GM12891 (cell line): ENCODE data around the gene B3GNT5.

Experiments used
- PAX5 ChIP-seq: IDR thresholded peaks from 2 replicates; pipeline ENCODE4 v1.6.1; 2011; ENCODE audit warnings: low read length, moderate library complexity, mild to moderate bottlenecking; ENCODE audit not compliant: insufficient read depth, severe bottlenecking
- POLR2A ChIP-seq: IDR thresholded peaks from 2 replicates; pipeline ENCODE4 v1.6.1; 2011; ENCODE audit warnings: low read depth, low read length, control low read depth
- POLR2AphosphoS5 ChIP-seq: IDR thresholded peaks from 2 replicates; pipeline ENCODE4 v1.6.1; 2011; ENCODE audit warnings: low read depth, low read length, control low read depth
- POU2F2 ChIP-seq: IDR thresholded peaks from 2 replicates; pipeline ENCODE4 v1.6.1; 2011; ENCODE audit warnings: low read depth, mild to moderate bottlenecking, control low read depth, low read length, moderate library complexity
- TAF1 ChIP-seq: IDR thresholded peaks from 2 replicates; pipeline ENCODE4 v1.6.1; 2011; ENCODE audit warnings: low read depth, low read length, control low read depth

DNA sequence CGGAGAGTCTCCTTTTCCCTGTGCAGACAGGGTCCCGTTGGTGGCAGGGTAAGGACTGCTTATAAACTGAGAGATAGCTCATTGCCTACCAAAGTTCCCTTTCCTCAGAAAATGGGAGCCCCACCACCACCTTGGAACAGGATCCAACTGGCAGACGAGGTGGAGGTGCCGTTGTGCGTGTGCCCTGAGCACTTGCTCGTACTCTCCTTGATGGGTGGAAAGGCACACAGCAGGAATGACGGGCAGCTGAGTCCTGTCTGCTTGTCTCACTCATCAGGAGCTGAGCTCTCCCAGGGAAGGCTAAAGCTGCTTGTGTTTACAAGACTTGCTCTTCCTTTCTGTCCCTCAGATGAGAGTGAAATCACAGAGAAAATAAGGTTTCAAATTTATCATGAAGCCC lies 60.7 kb downstream of the B3GNT5 start:
- TF ChIP-seq POLR2AphosphoS5 (no peak), TAF1 (no peak), POLR2A (no peak), PAX5 (no peak), POU2F2 (no peak)
